GM20431 (cell line): ENCODE results near the gene OR8H1.

Experiments used
- in situ Hi-C: fragments of 300-500 bp; cut with MseI, MboI; formaldehyde crosslinking; loops from one replicate; pipeline ENCODE4 v1.15.0; 2020; ENCODE audit warnings: low sequenced_read_pairs; ENCODE audit not compliant: unreplicated experiment

Gene OR8H1

DNA sequence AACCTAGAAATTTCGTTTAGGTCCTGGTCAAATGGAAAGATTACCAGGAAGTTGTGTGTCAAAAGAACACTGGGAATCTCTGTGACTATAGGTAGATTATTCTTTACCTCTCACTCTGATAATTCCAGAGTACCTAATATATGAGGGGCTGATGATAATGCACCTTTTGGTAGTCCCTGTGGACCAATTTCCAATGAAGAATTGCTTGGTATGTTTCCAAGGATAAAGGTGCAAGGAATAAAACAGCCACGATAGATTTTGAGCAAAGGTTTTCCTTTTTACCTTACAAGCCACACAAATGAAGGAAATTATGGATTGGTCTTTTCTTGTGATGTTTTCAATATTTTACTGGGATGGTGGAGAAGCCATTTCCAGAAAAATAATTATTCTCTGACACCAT, at the start of gene OR8H1:
OR8H1 (minus strand) TSS at position 101 of the 400 bp plus-strand sequence. CDS start 1,192 bp downstream, outside the sequence.
- in situ Hi-C loops, result no loop called here

DNA sequence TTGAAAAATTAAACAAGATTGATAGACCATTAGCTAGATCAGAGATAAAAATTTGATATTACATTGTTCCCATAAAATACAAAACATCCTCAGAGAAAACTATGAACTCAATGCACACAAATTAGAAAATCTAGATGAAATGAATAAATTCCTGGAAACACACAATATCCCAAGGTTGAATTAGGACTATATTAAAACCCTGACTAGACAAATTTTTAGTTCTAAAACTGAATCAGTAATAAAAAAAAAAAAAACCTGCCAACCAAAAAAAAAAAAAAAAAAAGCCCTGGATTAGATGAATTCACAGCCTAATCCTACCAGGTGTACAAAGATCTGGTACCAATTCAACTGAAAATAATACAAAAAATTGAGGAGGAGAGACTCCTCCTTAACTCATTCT, 48.2 kb upstream of the OR8H1 start:
- in situ Hi-C loops, result no loop called here

- in situ Hi-C loops, result no loop called here
Measured at GRCh38 chr11:56333156-56333555, 41.1 kb upstream of the OR8H1 start.

DNA sequence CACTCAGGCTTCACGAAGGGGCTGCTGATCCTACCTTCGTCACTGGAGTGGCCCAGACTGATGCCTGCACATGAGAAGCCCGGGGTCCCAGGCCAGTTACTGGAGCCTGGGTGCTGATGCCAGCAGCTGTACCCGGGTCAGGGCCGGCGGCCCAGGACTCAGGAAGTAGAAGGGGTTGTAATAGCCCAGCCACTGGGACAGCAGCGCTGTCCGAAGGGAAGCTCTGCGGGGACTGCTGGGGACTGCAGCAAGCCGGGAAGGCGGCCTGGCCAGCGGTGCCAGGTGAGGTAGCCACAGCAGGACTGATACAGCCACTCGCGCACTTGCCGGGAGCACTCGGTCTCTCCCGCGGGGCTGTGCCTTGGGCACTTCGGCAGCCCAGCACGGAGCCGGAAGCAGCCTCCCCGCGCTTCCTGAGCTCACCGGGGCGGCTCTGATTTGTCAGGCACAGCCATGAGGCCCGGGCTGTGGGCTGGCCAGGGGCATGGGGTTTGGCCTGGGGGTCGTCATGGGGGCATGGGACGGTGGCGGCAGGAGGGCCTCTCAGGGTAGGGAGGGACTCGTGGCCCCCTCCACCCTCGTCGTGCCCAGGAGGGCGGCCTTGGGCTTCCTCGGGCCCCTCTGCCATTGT, 39.9 kb upstream of the OR8H1 start:
- in situ Hi-C loops, result no loop called here

GRCh38 chr11:56314844-56315243, 22.8 kb upstream of the OR8H1 start, which contains the start of gene OR8K3:
Gene OR8K3 (plus strand): TSS chr11:56315144. CDS start chr11:56318307, 3,163 bp downstream.
- in situ Hi-C loops, result no loop called here

- in situ Hi-C loops, result no loop called here
Measured at GRCh38 chr11:56307836-56308235, 15.8 kb upstream of the OR8H1 start.

DNA sequence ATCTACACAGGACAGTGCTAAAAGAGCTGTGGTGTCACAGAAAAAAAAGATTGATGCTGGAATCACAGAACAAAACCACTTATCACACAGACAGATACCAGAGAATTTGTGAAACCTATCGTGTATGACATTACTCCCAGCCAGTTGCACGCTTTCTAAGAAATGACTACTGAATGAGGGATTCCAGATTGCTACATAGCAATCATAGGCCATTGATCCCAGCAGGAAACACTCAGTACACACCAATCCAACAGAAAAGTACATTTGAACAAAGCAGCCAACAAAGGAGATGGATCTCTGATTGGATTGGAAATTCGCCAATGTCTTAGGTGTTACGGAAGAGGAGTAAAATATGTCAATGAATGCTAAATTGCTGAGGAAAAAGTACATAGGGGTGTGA, 4.8 kb upstream of the OR8H1 start:
- in situ Hi-C loops, result no loop called here

DNA sequence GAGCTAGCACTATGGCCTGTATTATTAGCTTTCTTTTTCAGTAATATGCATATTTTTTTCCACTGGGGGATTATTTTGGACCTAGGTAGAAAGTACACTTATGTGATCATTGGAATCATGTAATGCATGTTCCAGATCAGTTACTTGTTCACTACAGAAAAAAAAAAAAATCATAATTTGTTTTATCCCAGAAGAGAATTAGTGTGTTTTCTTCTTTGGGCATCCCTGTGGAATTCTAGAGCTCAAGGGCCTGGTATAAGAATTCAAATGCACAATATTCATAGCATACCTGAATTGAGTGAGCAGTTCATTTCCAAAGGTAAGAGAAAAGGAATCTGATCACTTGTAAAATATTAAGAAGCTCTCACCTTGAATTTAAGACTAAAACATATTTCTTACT, 18.2 kb downstream of the OR8H1 start, which contains the start of gene OR5T1:
OR5T1 (plus strand) TSS at position 301 of the 400 bp plus-strand sequence. CDS start 1,485 bp downstream, outside the sequence.
- in situ Hi-C loops, result no loop called here

DNA sequence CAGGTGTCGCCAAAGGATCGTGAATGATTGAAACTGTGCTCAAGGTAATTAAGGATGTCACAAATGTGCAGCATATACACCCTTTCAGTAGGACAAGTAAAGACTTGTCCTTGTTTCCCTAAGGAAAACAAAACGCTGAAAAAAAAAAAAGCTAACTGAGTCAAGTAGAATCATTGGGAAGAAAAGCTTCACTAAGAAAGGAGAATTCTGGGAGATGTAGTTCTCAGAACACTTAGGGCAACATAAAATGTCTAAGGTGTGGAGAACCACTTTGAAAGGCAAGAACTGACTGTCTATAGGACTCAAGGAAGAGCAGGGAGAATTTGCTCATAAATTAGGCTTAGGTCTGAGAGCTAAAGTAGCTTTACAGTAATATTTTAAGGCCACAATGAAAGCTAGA, 21.0 kb downstream of the OR8H1 start:
- in situ Hi-C loops, result no loop called here

GRCh38 chr11:56251954-56252353, 40.1 kb downstream of the OR8H1 start, which contains the start of gene OR5T3:
Gene OR5T3 (plus strand): TSS chr11:56252254. CDS start chr11:56252254, 0 bp downstream.
- in situ Hi-C loops, result no loop called here
